Activated effector memory CD4-positive, alpha-beta T cell treated with Interleukin-2 at 50 U/mL for 16 hours (primary cell): ENCODE data around the gene KLHL21.
A peak's percentile ranks its signal among the peaks of the same experiment; 100 is the strongest.
"Not testable (repeated sequence)": the region's sequence is repeated elsewhere in the genome, so short reads cannot be mapped to it uniquely, and the experiment has no call there.

Source experiments
- DNase-seq: peaks from one replicate; pipeline ENCODE4 v3.0.0-alpha.2; 2020

Gene KLHL21, protein sequence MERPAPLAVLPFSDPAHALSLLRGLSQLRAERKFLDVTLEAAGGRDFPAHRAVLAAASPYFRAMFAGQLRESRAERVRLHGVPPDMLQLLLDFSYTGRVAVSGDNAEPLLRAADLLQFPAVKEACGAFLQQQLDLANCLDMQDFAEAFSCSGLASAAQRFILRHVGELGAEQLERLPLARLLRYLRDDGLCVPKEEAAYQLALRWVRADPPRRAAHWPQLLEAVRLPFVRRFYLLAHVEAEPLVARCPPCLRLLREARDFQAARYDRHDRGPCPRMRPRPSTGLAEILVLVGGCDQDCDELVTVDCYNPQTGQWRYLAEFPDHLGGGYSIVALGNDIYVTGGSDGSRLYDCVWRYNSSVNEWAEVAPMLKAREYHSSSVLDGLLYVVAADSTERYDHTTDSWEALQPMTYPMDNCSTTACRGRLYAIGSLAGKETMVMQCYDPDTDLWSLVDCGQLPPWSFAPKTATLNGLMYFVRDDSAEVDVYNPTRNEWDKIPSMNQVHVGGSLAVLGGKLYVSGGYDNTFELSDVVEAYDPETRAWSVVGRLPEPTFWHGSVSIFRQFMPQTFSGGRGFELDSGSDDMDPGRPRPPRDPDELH

DNA sequence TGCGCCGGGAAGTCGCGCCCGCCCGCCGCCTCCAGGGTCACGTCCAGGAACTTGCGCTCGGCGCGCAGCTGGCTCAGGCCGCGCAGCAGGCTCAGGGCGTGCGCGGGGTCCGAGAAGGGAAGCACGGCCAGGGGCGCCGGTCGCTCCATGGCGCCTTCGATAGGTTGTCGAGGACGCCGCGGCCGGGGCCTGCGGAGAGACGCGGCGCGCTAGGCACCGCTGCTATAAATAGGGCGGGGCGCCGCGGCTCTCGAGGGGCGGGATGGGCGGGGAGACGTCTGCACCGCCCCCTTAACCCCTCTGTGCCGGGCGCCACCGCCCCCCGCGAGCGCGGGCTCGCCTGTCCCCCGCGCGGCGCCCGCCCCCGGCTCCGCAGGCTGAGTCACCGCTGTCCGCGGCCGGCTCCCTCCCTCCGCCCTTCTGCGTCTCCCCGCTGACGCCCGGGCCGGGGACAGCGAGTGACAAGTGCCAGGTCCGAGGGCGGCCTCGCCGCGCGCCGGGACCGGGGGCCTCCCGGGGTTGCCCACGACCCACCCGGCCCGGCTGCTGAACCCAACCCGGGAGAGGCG is at the start of gene KLHL21:
Gene KLHL21 (minus strand): TSS at position 201 of the 569 bp plus-strand sequence. CDS start 52 bp downstream, at position 149.
- DNase-seq, result peak; percentile 82

DNA sequence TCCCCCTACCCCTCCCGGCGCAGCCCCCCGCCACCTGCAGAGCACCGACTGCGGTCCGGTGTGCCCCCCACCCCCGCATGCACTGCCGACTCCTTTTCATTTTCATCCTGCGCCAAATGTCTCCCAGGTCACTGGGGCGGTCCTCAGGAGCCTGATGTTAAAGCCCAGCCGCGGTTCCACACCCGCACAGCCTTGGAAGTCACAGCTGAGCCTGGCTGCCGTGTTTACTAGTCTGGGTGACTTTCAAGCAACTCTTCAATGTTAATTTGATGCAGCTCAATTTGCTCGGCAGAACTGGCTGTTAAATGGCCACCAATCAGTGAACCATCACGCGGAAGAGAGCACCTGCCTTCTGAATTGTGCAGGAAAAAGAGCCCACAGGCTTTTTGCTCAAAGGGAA is 49.2 kb upstream of the KLHL21 start:
- no peak for DNase-seq

DNA sequence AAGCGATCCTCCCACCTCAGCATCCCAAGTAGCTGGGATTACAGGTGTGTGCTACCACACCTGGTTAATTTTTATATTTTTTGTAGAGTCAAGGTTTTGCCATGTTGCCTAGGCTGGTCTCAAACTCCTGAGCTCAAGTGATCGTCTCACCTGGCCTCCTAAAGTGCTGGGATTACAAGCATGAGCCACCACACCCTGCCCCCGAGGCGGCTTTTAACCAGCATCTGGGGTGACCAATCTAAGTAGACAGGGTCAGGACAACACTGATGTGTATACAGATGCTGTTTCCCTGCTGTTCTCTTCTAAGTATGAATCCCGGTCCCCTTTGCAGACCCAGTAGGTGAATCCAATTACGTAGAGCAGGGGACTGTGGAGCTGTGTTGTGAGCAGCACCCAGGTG is 45.9 kb upstream of the KLHL21 start:
- DNase-seq, result no peak

DNA sequence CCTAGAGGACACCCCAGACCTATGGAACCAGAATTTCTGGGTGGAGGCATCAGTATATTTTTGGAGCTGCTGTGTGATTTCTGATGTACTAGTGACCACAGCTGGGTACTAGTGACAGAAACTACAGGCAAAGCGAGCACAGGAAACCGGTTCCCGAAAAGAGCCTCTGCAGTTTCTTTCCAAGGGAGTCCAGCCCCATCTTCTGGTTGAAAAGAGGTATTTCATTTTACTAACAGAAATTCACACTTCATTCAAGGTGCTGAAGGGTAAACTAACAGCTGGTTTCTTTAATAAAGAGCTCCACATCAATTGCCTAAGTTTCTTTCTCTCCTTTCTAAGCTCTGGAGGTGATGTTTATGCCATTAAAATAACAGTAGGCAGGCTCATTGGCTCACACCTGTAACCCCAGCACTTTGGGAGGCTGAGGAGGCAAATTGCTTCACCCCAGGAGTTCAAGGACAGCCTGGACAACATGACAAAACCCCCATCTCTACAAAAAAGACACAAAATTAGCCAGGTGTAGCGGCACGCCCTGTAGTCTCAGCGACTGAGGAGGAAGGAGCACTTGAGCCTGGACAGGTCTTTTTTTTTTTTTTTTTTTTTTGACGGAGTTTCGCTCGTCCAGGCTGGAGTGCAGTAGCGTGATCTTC is 44.0 kb upstream of the KLHL21 start:
- no peak for DNase-seq

DNA sequence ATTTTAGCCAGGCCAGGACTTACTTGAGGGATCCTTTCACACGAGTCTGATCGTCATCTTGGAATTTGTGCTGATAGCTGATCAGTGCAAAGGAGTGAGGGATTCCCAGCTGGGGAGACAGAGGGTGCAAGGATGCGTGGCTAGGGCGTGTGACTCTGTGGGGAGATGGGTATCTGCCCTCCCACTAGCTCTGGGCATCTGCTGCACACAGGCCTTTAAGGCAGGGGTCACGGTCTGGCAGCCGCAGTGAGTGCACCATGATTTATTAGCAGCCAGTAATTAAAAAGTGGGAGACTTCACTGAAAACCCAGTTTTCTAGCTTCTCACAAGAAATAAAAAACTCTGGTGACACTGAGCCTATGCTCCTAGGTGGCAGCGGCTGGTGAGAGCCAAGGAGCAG is 42.3 kb upstream of the KLHL21 start:
- no peak for DNase-seq

DNA sequence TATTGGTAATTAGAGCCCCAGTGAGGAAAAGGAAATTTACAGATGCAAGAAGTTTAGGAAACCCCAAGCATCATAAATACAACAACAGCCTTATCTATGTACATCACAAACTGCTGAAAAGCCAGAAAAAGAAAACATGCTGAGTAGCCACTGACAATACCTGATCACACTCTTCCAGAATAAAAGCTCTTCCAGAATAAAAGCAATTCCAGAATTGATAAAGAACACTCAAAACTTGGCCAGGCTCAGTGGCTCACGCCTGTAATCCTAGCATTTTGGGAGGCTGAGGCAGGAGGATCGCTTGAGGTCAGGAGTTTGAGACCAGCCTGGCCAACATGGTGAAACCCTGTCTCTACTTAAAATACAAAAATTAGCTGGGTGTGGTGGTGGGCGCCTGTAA is 38.2 kb upstream of the KLHL21 start:
- DNase-seq, result not testable (repeated sequence)

DNA sequence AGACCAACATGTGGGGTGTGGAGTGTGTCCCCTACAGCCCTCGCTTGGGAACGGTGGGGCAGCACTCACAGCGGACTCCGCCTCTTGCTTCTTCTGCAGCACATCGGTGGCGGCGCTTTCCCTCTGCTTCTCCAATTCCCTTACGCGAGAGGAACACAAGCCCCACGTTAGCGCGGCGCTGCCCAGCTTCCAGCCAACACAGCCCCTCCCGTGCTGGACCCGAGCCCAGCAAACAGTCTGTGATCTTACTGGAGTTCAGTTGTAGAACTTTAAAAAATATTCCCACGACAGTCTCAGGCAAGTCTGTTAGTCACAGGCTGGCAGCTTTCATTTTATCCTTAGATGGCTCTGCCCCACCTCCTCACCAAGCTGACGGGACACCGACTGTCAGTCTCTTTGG is 35.6 kb upstream of the KLHL21 start:
- DNase-seq, result no peak

DNA sequence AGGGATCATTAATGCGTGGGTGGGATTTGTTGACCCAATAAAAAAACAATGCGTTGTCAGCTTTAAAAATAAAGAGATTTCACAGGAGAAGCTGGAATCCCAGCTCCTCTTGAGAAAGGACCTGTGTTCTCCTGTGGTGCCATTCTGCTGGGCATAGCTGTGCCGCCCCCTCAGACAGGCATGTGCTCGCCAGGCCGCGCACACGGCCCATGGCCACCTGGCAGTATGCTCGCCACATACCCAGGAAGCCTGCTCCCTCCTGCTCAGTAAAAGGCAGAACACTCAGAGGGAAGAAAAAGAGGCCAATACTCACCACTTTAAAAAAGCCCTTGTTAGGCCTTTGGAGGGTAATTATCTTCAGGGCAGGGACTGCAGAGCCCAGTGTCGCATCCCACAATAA is 35.1 kb upstream of the KLHL21 start:
- no peak for DNase-seq

DNA sequence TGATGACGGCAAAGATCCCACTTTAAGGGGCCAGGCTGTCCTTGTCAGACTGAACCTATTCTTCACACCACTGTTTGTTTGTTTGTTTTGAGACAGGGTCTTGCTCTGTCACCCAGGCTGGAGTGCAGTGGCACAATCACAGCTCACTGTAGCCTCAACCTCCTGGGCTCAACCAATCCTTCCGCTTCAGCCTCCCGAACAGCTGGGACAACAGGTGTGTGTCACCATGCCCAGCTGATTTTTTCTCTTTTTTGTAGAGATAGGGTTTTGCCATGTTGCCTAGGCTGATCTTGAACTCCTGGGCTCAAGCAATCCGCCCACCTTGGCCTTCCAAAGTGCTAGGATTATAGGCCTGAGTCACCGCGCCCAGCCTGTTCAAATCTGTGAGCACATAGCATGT is 34.1 kb upstream of the KLHL21 start:
- DNase-seq, result not testable (repeated sequence)

DNA sequence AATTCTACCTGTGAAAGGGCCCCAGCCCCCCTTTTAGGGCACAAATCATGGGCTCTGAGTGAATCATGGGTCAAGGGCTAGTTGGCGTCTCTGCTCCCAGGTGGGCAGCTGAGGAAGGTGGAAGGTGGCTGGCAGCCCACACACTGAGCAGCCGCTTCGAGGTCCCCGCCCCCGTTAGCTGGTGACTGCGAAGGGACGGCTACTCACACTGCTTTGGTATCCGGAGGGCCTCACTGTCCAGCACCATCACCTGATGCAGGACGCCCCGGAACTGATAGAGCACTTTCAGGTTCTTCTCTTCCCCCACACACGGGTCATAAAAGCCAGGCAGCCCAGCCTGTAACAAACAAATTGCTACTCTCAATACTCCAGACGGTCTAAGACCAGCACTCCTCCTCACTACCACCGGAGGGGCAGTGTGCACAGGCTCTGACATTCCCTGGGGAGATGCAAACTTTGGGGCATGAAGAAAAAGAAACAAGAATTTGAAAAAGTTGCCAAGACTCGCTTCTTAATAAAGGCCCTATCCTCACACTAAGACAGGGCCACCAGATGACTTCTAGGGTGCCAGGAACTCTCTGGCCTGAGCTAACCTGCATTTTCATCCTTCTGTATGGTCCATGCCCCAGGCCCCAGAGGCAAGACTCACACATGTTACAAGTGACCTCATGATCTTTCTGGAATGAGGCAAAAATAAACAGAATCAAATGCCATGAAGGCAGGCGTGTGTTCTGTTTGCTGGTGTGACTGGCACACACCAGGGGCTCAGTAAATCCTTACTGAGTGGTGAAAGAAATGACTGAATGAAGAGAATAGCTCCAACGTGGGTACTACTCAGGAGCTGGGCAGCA is 33.5 kb upstream of the KLHL21 start:
- no peak for DNase-seq

DNA sequence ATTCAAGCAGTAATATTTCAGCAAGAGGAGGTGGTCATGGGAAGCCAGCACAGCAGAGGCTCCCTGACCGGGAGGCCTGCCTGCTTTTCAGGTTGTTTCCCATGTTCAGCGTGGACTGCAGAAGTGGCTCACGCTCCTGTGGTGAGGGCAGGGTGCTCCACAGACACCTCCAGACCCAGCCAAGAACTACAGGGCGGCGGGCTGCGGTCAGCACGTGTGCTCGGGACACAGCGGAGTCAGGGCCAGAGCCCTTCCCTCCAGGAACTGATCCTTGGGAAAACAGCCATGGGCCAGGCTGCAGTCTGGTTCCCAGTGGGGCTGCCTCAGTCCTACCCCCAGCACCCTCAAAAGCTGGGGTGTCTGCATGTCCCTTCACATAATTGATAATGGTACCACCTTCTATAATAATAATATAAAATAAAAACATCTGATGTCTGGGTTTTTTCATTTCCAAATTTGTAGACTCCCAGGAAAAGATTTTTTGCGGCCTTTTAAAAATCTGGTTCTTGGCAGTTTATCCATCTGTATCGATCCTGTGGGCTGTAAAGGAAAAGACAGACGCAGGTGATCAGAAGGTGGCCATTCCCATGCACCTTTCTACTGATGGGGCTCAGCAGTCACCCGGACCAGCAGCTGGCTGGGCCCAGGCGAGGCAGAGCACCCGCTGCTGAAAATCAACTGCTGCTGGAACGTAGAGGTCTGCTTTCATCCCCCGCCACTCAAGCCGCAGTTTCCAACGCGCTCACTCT is 32.7 kb upstream of the KLHL21 start:
- no peak for DNase-seq

DNA sequence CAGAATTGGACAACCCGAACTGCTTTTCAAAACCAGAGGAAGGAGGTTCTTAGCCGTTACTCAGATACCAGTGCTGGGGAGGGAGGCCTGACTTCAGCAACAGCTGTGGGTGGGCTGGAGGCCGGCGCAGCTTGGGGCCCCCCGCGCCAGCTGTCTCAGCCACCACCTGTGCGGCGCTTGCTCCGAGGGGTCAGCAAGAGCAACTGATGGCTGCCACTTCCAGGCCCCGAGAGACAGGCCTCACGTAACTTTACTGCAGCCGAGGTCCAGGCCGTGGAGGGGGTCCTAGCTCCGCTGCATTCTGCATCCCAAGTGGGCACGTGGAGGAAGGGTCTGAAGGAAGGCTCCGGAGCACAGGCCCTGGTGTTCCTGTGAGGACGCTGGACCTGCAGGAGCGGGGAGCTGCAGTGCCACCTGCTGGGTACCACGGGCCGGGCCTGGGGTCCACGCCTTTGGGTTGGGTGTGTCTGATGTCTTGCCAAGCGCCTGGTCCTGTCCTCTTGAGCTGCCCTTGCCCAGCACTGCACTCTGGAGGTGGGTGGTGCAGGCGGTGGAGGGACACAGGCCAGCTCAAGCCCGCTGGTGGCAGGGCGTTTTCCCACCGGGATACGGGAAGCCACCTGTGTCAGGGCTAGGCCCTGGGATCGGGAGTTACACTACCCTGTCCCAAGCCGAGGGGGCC is 31.8 kb upstream of the KLHL21 start:
- DNase-seq, result peak; percentile 8

DNA sequence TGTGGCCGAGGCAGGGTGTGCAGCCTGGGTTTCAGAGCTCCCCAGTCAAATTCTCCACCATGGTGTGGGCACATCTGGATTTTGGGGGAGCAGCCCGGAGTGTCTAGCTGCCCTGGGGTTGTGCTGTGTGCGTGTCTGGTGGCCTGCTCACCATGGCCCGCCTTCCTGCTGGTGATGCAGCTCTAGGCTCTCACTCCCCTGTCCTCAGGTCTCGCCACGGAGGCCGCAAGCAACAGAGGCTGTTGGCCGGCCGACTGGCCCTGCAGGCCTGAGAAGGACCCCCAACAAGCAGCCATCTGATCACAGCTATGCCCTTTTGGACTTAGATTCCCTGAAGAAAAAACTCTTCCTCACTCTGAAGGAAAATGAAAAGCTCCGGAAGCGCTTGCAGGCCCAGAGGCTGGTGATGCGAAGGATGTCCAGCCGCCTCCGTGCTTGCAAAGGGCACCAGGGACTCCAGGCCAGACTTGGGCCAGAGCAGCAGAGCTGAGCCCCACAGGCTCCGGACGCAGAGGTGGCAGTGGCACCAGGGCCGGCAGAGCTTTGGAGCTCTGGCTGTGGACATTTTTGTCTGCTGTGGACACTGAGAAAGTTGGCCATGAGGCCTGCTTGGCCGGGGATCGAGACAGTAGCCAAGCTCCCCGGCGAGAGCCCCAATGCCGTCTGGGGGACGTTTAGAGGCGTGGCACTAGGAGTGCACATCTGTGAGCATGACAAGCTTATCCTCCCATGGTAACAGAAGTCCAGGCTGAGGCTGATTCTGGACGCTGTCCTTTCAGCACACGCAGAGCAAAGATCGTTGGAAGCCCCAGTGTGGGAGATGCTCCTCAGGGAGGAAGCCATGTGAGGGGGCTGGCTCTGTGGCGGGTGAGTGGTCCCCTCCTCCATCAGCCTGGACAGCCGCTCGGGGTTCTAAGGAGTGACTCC is 30.2 kb upstream of the KLHL21 start:
- no peak for DNase-seq

DNA sequence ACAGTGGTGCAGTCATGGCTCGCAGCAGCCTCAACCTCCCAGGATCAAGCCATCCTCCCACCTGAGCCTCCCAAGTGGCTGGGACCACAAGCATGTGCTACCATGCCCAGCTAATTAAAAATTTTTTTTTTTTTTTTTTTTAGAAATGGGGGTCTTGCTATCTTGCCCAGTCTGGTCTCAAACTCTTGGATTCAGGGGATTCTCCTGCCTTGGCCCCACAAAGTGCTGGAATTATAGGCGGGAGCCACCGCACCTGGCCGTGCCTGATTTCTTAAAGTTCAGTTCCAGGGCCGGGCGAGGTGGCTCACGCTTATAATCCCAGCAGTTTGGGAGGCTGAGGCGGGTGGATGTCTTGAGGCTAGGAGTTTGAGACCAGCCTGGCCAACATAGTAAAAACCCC is 28.4 kb upstream of the KLHL21 start:
- no peak for DNase-seq

DNA sequence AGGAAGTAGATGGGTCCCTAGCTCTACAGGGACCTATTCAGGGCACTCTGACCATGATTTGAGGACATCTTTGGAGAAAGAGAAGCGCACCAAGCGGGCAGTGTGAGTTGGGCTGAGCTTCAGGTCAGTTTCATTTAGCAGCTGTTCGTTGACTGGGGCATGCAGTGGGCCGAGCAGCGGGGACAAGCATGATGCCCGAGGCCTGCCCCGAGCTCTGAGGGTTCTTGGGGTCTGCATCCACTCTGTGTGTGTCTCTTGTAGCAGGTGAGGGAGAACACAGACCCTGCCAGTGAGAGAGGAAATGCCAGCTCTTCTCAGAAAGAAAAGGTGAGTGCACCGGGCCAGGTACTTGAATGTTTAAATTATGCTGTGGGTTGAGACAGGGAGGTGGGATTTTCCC is 27.4 kb upstream of the KLHL21 start:
- DNase-seq, result no peak

DNA sequence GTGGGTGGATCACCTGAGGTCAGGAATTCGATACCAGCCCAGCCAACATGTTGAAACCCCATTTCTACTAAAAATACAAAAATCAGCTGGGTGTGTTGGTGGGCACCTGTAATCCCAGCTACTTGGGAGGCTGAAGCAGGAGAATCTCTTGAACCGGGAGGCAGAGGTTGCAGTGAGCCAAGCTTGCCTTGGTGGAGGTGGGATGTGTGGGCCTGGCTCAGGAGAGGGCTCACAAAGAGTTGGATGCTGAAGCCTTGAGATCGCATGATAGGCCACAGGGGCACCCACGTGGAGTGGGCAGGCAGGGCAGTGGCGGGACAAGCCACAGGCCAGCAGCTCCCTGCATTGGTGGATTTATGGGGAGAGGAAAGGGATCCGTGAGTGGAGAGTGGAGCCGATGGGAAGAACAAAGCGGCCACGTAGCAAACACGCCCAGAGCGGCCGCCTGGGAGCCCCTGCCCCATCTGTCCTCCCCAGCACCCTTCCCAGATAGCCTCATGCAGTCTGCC is 26.4 kb upstream of the KLHL21 start:
- no peak for DNase-seq

DNA sequence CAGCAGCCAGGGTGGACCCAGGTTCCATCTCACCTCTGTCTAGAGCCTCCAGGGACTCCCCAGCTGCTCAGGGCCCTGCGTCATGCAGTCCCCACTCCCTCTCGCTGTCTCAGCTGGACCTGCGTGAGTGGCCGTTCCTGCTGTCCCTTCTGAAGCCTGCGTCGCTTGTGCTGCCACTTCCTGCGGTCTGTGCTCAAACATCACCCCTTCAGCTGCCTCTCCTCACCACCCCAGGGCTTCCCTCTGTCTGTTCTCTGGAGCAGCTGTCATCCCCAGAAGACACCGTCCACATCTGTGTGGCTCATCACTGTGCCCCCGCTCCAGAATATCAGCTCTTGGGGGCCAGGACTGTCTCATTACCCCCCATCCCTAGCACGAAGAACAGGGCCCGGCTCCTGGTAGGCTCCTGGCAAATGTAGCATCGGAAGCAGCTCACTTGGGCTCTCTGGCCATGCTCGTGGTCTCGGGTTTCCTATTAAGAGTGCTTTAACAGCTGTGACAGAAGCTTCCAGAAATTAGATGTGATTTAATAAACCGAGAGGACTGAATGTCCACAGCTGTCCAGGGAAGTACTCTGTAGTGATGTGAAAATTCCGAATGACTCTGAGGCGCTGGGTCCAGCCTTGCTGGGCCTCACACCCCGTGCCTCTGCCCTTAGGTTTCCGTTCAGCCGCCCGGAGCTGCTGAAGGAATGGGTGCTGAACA is 25.3 kb upstream of the KLHL21 start:
- DNase-seq, result no peak

DNA sequence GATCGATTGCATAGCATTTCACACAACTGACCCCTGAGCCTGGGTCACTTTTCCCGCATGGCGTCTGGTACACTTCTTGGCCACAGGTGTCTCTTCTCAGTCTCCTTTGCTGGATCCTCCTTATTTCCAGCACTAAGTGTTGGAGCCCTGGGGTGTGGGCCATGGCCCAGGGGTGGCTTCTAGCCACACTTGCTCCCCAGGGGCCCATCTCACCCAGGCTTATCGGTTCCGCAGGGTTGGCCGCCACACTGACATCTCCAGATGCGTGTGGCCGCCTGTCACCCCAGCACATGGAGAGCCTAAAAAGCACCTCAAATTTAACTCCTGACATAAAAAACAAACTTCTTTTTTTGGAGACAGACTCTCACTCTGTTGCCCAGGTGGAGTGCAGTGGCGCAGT is 24.4 kb upstream of the KLHL21 start:
- no peak for DNase-seq

DNA sequence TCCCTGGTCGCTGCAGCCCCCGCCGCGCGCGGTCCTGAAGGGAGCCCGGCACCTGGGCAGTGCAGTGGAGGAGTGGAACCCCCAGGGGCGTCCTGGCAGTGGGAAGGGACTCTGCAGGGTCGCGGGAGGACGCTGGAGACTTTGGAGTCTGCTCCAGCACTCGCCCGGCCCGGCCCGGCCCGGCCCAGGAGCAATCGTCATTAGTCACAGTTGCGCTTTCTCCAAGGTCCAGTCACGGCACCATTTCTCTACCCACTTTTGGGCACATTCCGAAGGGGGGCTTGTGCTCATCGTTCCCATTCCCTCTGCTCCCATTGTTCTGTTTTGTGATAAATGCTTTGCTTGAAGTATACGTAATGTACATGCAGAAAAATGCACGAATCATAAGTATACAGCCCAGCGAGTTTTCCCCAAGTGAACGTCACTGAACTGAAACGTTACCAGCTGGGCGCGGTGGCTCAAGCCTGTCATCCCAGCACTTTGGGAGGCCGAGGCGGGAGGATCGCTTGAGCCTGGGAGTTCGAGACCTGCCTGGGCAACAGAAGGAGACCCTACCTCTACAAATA is 23.0 kb upstream of the KLHL21 start:
- no peak for DNase-seq
